Renal cortex interstitium (tissue), 11 donors: Measurements from ENCODE around the gene SHISA8. TPM values are rescaled to one million over a fixed set of nuclear protein-coding genes. Genes with fewer than 3 reads are reported as not detected.

Source experiments
- DNase-seq, 11 donors: peaks; one replicate each; pipeline ENCODE4 v3.0.0-alpha.2; 2013; ENCODE audit warnings: low read depth in 9 of 11, low spot score in 4 of 11; ENCODE audit errors: extremely low read depth in 1 of 11
- polyA plus RNA-seq, 3 donors: library from polyadenylated mRNA; unstranded; fragments of 120-200 nt; gene quantifications; one replicate each; pipeline ENCODE4 v1.2.1, GENCODE V29; 2013; ENCODE audit not compliant: insufficient read length in 3 of 3

SHISA8 gene
- polyA plus RNA-seq, 3 donors: 0.36 to 1.3 (median 1.0) TPM

- DNase-seq: no peak
These were observed 20.6 kb upstream of the SHISA8 start for GRCh38 chr22:41935509-41935908.

GRCh38 chr22:41935015-41935351 lies 20.1 kb upstream of the SHISA8 start:
- no peak for DNase-seq

- no peak for DNase-seq
These were observed 19.6 kb upstream of the SHISA8 start for GRCh38 chr22:41934284-41935014.

- no peak for DNase-seq
These were observed 18.7 kb upstream of the SHISA8 start for GRCh38 chr22:41933411-41934177.

- no peak for DNase-seq
These were observed 17.5 kb upstream of the SHISA8 start for GRCh38 chr22:41932353-41932752.

GRCh38 chr22:41931701-41932269 lies 16.9 kb upstream of the SHISA8 start:
- no peak for DNase-seq

GRCh38 chr22:41929418-41929810 lies 14.5 kb upstream of the SHISA8 start:
- DNase-seq: no peak

- no peak for DNase-seq
These were observed 13.9 kb upstream of the SHISA8 start for GRCh38 chr22:41928593-41929417.

GRCh38 chr22:41927813-41928212 lies 12.9 kb upstream of the SHISA8 start:
- no peak for DNase-seq

- no peak for DNase-seq
These were observed 11.0 kb upstream of the SHISA8 start for GRCh38 chr22:41925783-41926460.

- no peak for DNase-seq
These were observed 8.9 kb upstream of the SHISA8 start for GRCh38 chr22:41923595-41924276.

- no peak for DNase-seq
These were observed 8.2 kb upstream of the SHISA8 start for GRCh38 chr22:41922940-41923594.

- DNase-seq: no peak
These were observed 7.5 kb upstream of the SHISA8 start for GRCh38 chr22:41922328-41922727.

GRCh38 chr22:41920271-41920976 lies 5.5 kb upstream of the SHISA8 start:
- no peak for DNase-seq

GRCh38 chr22:41919357-41920224 lies 4.7 kb upstream of the SHISA8 start:
- peak in 1 of 11 donors; percentile 54 for DNase-seq
